ENCODE measurements around the gene BCAS4. TPM values are rescaled to one million over a fixed set of nuclear protein-coding genes. Genes with fewer than 3 reads are reported as not detected.
A peak's percentile ranks its signal among the peaks of the same experiment; 100 is the strongest.
"Not testable (repeated sequence)": the region's sequence is repeated elsewhere in the genome, so short reads cannot be mapped to it uniquely, and the experiment has no call there.

BCAS4 gene
- total RNA-seq, 1 donor, result 2.7 TPM

DNA sequence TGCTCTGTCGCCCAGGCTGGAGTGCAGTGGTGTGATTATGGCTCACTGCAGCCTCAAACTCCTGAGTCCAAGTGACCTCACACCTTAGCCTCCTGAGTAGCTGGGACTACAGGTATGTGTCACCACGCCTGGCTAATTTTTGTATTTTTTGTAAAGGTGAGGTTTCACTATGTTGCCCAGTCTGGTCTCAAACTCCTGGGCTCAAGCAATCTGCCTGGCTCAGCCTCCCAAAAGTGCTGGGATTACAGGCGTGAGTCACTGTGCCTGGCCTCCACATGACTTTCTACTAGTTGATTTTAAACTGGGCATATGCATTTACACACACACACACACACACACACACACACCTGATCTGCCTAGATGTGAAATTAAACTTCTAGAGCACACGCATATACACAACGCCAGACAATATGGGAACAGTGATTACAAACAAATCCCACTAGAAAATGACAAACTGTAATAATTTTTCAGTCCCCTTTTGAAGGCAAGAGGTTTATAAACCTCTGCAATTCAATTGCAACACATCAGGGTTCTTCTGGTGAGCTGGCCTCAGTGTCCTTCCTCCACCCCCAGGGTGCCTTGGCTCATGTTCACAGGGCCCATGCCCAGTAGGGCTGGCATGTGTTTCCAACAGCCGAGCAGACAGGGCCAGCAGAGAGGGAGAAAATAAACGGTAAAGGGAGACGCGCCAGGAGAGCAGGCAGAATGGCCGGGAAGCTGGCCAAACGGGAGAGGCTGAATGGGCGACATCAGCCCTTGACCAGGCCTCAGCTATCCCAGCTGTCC lies 32.2 kb upstream of the BCAS4 start:
- DNase-seq (ENCODE audit: low read depth), result peak; percentile 73
- TF ChIP-seq, protein P1, sequence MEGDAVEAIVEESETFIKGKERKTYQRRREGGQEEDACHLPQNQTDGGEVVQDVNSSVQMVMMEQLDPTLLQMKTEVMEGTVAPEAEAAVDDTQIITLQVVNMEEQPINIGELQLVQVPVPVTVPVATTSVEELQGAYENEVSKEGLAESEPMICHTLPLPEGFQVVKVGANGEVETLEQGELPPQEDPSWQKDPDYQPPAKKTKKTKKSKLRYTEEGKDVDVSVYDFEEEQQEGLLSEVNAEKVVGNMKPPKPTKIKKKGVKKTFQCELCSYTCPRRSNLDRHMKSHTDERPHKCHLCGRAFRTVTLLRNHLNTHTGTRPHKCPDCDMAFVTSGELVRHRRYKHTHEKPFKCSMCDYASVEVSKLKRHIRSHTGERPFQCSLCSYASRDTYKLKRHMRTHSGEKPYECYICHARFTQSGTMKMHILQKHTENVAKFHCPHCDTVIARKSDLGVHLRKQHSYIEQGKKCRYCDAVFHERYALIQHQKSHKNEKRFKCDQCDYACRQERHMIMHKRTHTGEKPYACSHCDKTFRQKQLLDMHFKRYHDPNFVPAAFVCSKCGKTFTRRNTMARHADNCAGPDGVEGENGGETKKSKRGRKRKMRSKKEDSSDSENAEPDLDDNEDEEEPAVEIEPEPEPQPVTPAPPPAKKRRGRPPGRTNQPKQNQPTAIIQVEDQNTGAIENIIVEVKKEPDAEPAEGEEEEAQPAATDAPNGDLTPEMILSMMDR (IDR thresholded peaks at IDR 0.05; ENCODE audit: insufficient read depth, low read length), result no peak
- no peak overlapping the region for H3K4me3 ChIP-seq (ENCODE audit: low read depth, low read length)

DNA sequence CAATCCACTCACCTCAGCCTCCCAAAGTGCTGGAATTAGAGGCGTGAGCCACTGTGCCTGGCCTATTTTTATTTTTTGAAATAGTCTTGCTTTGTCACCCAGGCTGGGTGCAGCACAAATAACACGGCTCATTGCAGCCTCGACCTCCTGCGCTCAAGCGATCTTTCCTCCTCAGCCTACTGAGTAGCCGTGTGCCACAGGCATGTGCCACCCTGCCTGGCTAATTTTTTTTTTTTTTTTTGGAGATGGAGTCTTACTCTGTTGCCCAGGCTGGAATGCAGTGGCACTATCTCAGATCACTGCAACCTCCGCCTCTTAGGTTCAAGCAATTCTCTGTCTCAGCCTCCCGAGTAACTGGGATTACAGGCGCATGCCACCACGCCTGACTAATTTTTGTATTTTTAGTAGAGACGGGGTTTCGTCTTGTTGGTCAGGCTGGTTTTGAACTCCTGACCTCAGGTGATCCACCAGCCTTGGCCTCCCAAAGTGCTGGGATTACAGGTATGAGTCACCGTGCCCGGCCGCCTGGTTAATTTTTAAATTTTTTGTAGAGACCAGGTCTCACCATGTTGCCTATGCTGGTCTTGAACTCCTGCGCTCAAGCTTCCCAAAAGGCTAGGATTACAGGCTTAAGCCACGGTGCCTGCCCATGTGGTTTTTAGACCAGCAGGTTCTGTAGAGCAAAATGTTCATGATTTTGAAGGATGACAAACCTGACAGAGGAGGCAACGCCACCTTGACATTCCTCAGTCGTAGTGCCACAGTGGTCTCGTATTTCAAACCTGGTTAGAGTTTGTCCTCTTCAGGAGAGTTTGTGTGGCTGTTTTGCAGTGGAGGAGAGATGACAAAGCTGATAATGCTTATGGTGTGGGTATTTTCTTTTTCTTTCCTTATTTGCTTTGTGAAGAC lies 31.1 kb upstream of the BCAS4 start:
- H3K4me3 ChIP-seq (ENCODE audit: low read depth, low read length); DNase-seq (ENCODE audit: low read depth): not testable (repeated sequence)

DNA sequence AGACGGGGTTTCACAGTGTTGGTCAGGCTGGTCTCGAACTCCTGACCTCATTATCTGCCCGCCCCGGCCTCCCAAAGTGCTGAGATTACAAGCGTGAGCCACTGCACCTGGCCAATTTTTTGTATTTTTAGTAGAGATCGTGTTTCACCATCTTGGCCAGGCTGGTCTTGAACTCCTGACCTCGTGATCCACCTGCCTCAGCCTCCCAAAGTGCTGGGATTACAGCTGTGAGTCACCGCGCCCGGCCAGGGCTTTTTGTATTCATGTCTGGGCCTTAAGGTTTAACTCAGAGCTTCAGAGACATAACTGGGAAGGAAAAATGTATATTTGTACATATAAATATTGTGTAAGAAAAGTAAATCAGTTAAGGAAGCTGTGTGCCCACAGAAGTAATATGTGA lies 29.6 kb upstream of the BCAS4 start:
- DNase-seq (ENCODE audit: low read depth); H3K4me3 ChIP-seq (ENCODE audit: low read depth, low read length): not testable (repeated sequence)

DNA sequence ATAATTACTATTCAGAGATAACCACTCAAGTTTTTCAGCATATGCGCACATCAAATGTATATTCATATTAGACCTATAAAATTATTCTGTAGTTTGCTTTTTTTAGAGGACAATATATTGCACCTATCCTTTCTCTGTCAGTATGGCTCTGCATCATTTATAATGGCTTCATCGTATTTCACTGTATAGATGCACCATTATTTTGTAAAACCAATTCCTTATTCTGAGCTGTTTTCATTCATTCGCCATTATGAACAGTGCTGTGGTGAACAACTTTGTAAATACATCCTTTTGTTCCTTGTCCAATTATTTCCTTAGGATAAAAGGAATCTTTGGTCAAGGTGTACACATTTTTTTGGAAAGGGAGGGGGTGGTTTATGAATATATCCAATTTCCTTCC lies 29.2 kb upstream of the BCAS4 start:
- H3K4me3 ChIP-seq (ENCODE audit: low read depth, low read length), result no peak overlapping the region
- no peak for DNase-seq (ENCODE audit: low read depth)
- TF ChIP-seq, protein P1 (IDR thresholded peaks at IDR 0.05; ENCODE audit: insufficient read depth, low read length), result no peak

DNA sequence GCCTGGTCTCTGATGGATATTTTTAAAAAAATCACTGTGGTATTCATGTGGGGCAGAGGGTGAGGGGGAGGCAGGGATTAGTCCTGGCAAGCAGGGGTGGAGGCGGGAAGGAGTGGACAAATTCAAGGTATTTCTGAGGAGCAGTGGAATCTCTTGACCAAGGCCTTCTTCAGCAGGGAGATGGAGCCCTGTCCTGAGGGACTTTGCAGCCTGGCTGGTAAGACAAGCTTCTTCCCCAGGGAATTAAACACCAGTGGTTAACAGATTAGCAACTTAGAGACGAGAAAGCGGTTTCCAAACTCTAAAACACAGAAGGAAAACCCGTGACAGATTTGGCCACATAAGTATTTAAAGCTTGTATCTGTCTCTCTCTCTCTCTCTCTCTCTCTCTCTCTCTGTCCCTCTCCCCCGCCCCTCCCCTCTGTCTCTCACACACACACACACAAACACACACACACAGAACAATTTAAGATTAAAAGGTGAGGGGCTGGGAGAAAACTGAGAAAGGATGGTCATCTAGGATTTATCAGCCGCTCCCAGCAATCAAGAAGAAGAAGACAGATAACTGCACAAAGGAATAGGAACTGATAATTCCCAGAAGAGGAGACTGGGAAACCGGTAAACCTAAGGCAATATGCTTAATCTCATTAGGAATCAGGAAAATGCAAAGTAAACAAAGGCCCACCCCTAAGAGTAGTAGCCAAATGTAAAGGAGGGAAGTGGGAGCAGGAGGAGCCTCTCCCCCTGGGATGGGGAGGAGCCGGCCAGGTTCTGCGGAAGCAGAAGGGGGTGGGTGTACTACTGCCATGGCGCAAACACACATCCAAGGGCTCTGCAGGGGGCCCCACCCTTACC lies 27.7 kb upstream of the BCAS4 start:
- peak; percentile 27 for DNase-seq (ENCODE audit: low read depth)

DNA sequence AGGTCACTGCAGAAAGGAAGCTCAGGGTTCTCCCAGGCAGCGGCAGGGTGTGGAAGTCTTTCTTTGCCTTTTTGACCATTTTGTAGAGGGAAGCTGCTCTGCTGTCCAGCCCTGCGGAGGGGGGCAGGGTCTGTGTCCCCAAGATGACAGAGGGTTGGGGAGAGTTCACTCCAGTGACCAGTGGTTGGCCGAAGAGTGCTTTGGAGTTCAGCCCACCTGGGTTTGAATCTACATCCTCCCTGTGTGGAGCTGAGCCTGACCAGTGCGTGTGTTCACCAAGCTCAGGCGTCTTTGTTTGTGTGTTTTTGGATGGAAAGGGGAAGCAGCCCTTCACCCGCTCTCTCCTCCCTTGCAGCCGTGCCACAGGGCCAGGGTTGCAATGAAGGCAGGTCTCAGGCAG lies 25.9 kb upstream of the BCAS4 start:
- not testable (repeated sequence) for DNase-seq (ENCODE audit: low read depth); H3K4me3 ChIP-seq (ENCODE audit: low read depth, low read length)

More for the DNA sequence above, 27.7 kb upstream of the BCAS4 start:
- not testable (repeated sequence) for H3K4me3 ChIP-seq (ENCODE audit: low read depth, low read length)

DNA sequence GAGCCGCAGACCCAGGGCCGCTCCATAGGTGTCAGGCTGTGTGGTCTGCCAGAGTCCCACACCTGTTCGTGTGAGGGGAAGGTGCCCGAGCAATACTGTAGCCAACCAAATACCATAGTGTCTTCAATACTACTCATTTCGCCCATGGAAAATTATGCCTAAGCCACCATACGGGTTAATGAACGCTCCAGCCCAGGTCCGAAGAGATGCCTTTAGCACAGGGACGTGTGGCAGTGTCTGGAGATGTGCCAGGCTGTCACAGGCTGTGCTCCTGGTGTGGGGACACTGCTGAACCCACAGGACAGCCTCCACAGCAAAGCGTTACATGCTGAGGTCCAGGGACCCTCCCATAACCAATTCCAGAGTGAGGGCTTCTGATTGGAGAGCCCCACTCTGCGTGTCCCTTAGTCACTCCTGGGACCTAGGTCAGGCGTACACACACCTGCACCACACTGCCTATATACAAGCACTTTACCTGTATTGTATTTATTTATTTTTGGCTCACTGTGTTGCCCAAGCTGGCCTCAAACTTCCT lies 25.2 kb upstream of the BCAS4 start:
- not testable (repeated sequence) for DNase-seq (ENCODE audit: low read depth); H3K4me3 ChIP-seq (ENCODE audit: low read depth, low read length)

DNA sequence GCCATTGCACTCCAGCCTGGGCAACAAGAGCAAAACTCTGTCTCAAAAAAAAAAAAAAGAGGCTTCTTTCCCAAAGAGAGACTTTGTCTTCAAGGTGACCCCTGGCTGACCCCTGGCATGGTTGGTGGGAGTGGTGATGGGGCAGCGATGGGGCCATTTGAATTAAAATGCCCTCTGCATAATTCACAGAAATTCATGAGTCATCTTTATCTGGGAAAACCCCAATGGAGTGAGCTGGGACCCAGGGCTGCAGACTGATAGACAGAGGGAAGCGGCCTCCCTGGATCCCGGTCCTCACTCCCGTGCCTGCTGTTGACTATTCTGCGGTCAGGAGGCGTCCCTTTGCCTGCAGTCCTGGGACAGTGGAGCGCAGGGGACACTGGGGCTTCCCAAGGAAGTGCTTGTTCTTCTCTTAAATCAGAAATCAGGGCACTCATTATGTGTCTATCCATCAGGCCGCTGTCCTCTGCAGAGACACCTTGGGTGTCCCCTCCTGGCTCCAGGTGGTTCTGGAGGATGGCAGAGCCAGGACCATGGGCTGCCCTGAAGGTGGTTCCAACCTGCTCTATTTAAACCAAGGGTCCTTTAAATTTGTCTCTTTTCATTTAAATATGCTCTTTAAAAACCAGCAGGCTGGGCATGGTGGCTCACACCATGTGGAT lies 23.3 kb upstream of the BCAS4 start:
- not testable (repeated sequence) for DNase-seq (ENCODE audit: low read depth)

DNA sequence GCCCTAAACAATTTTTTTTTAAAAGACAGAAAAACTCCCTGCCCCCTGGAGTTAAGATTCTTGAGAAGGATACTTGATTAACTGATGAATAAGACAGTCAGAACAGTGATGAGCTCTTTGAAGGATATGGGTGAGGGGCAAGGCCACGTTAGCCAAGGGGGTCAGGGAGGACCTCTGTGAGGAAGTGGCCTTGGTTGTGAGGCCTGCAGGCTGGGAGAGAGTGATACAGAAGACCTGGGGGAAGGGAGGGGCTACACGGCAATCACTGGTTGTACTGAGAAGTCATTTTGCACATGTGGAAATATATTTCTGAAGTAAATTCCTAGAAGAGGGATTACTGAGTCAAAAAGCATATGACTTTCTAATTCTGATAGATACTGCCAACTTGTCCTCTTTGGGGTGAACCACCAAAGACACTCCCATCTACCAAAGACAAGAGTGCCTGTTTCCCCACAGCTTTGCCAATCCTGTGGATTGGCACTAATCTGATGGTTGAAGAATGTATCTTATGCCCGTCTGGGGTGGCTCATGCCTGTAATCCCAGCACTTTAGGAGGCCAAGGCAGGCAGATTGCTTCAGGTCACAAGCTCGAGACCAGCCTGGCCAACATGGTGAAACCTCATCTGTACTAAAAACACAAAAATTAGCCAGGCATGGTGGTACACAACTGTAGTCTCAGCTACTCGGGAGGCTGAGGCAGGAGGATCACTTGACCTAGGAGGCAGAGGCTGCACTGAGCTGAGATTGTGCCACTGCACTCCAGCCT lies 22.3 kb upstream of the BCAS4 start:
- DNase-seq (ENCODE audit: low read depth), result no peak
- H3K4me3 ChIP-seq (ENCODE audit: low read depth, low read length), result no peak overlapping the region
- TF ChIP-seq, protein P1 (IDR thresholded peaks at IDR 0.05; ENCODE audit: insufficient read depth, low read length), result no peak

More for the DNA sequence above, 23.3 kb upstream of the BCAS4 start:
- not testable (repeated sequence) for H3K4me3 ChIP-seq (ENCODE audit: low read depth, low read length)

Measured in fibroblast of the aortic adventitia (primary cell).